HG03135 (cell line): ENCODE results near the gene KRTAP5-9.
"Not testable (repeated sequence)": the region's sequence is repeated elsewhere in the genome, so short reads cannot be mapped to it uniquely, and the experiment has no call there.

Experiments used
- ATAC-seq: cut with Tn5 transposase; IDR thresholded peaks from one replicate; pipeline ENCODE4 v1.9.1; 2021; ENCODE audit warnings: mild to moderate bottlenecking, moderate library complexity; ENCODE audit not compliant: unreplicated experiment

The KRTAP5-9 gene

GRCh38 chr11:71548120-71548519 lies at the start of gene KRTAP5-9:
KRTAP5-9 (plus strand) TSS chr11:71548420; CDS start chr11:71548658, 238 bp downstream.
- no peak for ATAC-seq

GRCh38 chr11:71499125-71499524 lies 49.1 kb upstream of the KRTAP5-9 start:
- ATAC-seq = no peak

GRCh38 chr11:71499546-71499945 lies 48.7 kb upstream of the KRTAP5-9 start:
- no peak for ATAC-seq

- no peak for ATAC-seq
Measured at GRCh38 chr11:71500601-71501021, 47.6 kb upstream of the KRTAP5-9 start.

GRCh38 chr11:71501071-71501985 lies 46.9 kb upstream of the KRTAP5-9 start:
- ATAC-seq = no peak

GRCh38 chr11:71502026-71502425 lies 46.2 kb upstream of the KRTAP5-9 start:
- ATAC-seq = no peak

- ATAC-seq = no peak
Measured at GRCh38 chr11:71502871-71503435, 45.3 kb upstream of the KRTAP5-9 start.

- ATAC-seq = no peak
Measured at GRCh38 chr11:71504531-71504930, 43.7 kb upstream of the KRTAP5-9 start.

GRCh38 chr11:71505001-71505400 lies 43.2 kb upstream of the KRTAP5-9 start:
- ATAC-seq = no peak

- no peak for ATAC-seq
Measured at GRCh38 chr11:71505781-71506180, 42.4 kb upstream of the KRTAP5-9 start.

GRCh38 chr11:71507102-71507501 lies 41.1 kb upstream of the KRTAP5-9 start:
- ATAC-seq = no peak

- no peak for ATAC-seq
Measured at GRCh38 chr11:71518506-71519471, 29.4 kb upstream of the KRTAP5-9 start.

GRCh38 chr11:71519546-71519945 lies 28.7 kb upstream of the KRTAP5-9 start:
- ATAC-seq = no peak

- ATAC-seq = no peak
Measured at GRCh38 chr11:71525188-71525937, 22.9 kb upstream of the KRTAP5-9 start.

GRCh38 chr11:71525938-71526495 lies 22.2 kb upstream of the KRTAP5-9 start:
- no peak for ATAC-seq

- not testable (repeated sequence) for ATAC-seq
Measured at GRCh38 chr11:71526796-71527575, 21.2 kb upstream of the KRTAP5-9 start, which contains the start of gene KRTAP5-7. KRTAP5-7 (plus strand) TSS chr11:71527267; CDS start chr11:71527301, 34 bp downstream.

GRCh38 chr11:71527576-71528210 lies 20.5 kb upstream of the KRTAP5-9 start:
- ATAC-seq = no peak

- ATAC-seq = no peak
Measured at GRCh38 chr11:71530602-71531001, 17.6 kb upstream of the KRTAP5-9 start.
